ENCODE data around the gene ROBO1.
"Not testable (repeated sequence)": the region's sequence is repeated elsewhere in the genome, so short reads cannot be mapped to it uniquely, and the experiment has no call there.

Gene ROBO1

DNA sequence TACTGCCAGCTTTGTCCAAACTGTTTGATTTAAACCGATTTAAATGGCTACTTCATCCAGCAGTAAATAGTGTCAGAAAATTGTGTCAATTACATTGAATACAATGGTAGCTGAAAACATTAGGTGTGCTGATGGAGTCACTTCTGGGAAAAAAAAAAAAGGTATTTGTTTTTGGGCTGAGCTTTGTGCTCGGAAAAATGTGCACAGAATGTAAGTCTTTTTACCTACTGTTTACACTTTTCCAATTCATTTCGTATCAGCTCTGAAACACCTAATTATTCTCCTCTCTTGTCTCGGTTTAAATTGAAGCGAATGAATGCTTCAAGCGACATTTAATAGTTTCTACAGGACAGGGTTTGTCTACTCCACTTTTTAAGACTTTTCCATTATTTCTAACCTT lies 1078.4 kb downstream of the ROBO1 start:
- DNase-seq, result no peak
- no peaks in the 10 kb centered on the region for H3K79me2 ChIP-seq (ENCODE audit: insufficient read depth, low read length)
- no peak overlapping the region for H3K9ac ChIP-seq (ENCODE audit: low read depth, low read length)
- no peaks in the 10 kb centered on the region for H3K27me3 ChIP-seq (ENCODE audit: insufficient read depth, low read length, poor library complexity)
- H3K9me3 ChIP-seq (ENCODE audit: insufficient read depth, low read length, severe bottlenecking), result no peaks in the 10 kb centered on the region
- no peaks in the 10 kb centered on the region for H3K4me1 ChIP-seq (ENCODE audit: insufficient read depth, low read length)
- H3K36me3 ChIP-seq (ENCODE audit: insufficient read depth, low read length), result no peaks in the 10 kb centered on the region
- no peak for ATAC-seq (ENCODE audit: insufficient read depth, low read depth)
- H4K20me1 ChIP-seq (ENCODE audit: insufficient read depth, low read length), result no peaks in the 10 kb centered on the region
- TF ChIP-seq EZH2 (IDR thresholded peaks at IDR 0.05; ENCODE audit: borderline replicate concordance, low read depth, low read length, severe bottlenecking), result no peak
- TF ChIP-seq, protein P1, sequence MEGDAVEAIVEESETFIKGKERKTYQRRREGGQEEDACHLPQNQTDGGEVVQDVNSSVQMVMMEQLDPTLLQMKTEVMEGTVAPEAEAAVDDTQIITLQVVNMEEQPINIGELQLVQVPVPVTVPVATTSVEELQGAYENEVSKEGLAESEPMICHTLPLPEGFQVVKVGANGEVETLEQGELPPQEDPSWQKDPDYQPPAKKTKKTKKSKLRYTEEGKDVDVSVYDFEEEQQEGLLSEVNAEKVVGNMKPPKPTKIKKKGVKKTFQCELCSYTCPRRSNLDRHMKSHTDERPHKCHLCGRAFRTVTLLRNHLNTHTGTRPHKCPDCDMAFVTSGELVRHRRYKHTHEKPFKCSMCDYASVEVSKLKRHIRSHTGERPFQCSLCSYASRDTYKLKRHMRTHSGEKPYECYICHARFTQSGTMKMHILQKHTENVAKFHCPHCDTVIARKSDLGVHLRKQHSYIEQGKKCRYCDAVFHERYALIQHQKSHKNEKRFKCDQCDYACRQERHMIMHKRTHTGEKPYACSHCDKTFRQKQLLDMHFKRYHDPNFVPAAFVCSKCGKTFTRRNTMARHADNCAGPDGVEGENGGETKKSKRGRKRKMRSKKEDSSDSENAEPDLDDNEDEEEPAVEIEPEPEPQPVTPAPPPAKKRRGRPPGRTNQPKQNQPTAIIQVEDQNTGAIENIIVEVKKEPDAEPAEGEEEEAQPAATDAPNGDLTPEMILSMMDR (IDR thresholded peaks at IDR 0.05; ENCODE audit: borderline replicate concordance, extremely low read depth, low read length, poor library complexity, severe bottlenecking), result no peak
- no peak overlapping the region for H3K4me2 ChIP-seq (ENCODE audit: insufficient read depth, low read length)
- H2AFZ ChIP-seq (ENCODE audit: low read depth, low read length), result no peak overlapping the region
- H3K27ac ChIP-seq (ENCODE audit: low read length), result no peak overlapping the region
- no peak overlapping the region for H3K4me3 ChIP-seq (ENCODE audit: low read depth in 1 of 2, low read length in 2 of 2)

DNA sequence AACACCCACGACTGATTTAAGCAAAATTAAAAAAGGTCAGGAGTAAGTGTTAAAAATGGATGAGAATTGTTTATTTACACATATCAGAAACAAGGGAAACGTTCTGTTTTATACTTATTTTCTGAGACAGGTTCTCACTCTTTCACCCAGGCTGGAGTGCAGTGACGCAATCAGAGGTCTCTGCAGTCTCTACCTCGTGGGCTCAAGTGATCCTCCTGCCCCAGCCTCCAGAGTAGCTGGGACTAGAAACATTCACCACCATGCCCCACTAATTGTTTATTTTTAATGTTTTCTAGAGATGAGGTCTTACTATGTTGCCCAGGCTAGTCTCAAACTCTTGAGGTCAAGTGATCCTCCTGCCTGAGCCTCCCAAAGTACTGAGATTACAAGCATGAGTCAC lies 1080.3 kb downstream of the ROBO1 start:
- H3K4me2 ChIP-seq (ENCODE audit: insufficient read depth, low read length), result no peak overlapping the region
- no peaks in the 10 kb centered on the region for H3K9me3 ChIP-seq (ENCODE audit: insufficient read depth, low read length, severe bottlenecking)
- no peak overlapping the region for H2AFZ ChIP-seq (ENCODE audit: low read depth, low read length)
- no peaks in the 10 kb centered on the region for H3K4me1 ChIP-seq (ENCODE audit: insufficient read depth, low read length)
- H4K20me1 ChIP-seq (ENCODE audit: insufficient read depth, low read length), result no peaks in the 10 kb centered on the region
- no peak overlapping the region for H3K27ac ChIP-seq (ENCODE audit: low read length)
- DNase-seq (no peak), ATAC-seq (ENCODE audit: insufficient read depth, low read depth) (no peak)
- TF ChIP-seq, protein P1 (IDR thresholded peaks at IDR 0.05; ENCODE audit: borderline replicate concordance, extremely low read depth, low read length, poor library complexity, severe bottlenecking), result no peak
- TF ChIP-seq EZH2 (IDR thresholded peaks at IDR 0.05; ENCODE audit: borderline replicate concordance, low read depth, low read length, severe bottlenecking), result no peak
- H3K9ac ChIP-seq (ENCODE audit: low read depth, low read length), result no peak overlapping the region
- H3K27me3 ChIP-seq (ENCODE audit: insufficient read depth, low read length, poor library complexity), result no peaks in the 10 kb centered on the region
- H3K79me2 ChIP-seq (ENCODE audit: insufficient read depth, low read length), result no peaks in the 10 kb centered on the region
- H3K36me3 ChIP-seq (ENCODE audit: insufficient read depth, low read length), result no peaks in the 10 kb centered on the region
- no peak overlapping the region for H3K4me3 ChIP-seq (ENCODE audit: low read depth in 1 of 2, low read length in 2 of 2)

DNA sequence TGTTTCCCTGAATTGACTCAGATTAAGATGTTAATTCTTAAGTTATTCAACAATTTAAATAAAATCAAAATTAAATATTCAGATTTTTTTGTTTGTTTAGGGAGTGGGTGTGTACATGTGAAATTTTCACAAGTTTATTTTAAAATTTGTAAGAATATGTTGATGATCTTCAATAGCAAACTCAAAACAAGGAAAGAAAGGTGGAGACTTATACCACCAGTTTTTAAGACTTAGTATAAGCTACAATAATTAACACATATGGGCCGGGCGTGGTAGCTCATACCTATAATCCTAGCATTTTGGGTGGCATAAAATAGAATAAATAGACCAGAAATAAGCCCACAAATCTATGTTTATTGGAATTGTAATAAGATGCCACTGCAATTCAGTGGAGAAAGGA lies 1084.5 kb downstream of the ROBO1 start:
- TF ChIP-seq EZH2 (IDR thresholded peaks at IDR 0.05; ENCODE audit: borderline replicate concordance, low read depth, low read length, severe bottlenecking), result no peak
- TF ChIP-seq, protein P1 (IDR thresholded peaks at IDR 0.05; ENCODE audit: borderline replicate concordance, extremely low read depth, low read length, poor library complexity, severe bottlenecking), result no peak
- H2AFZ ChIP-seq (ENCODE audit: low read depth, low read length), result no peak overlapping the region
- H3K27ac ChIP-seq (ENCODE audit: low read length), result no peak overlapping the region
- H3K36me3 ChIP-seq (ENCODE audit: insufficient read depth, low read length), result no peaks in the 10 kb centered on the region
- H3K4me3 ChIP-seq (ENCODE audit: low read depth in 1 of 2, low read length in 2 of 2), result no peak overlapping the region
- H3K4me1 ChIP-seq (ENCODE audit: insufficient read depth, low read length), result no peaks in the 10 kb centered on the region
- H3K27me3 ChIP-seq (ENCODE audit: insufficient read depth, low read length, poor library complexity), result no peaks in the 10 kb centered on the region
- ATAC-seq (ENCODE audit: insufficient read depth, low read depth) (no peak), DNase-seq (no peak)
- H3K79me2 ChIP-seq (ENCODE audit: insufficient read depth, low read length), result no peaks in the 10 kb centered on the region
- no peak overlapping the region for H3K4me2 ChIP-seq (ENCODE audit: insufficient read depth, low read length)
- H4K20me1 ChIP-seq (ENCODE audit: insufficient read depth, low read length), result no peaks in the 10 kb centered on the region
- no peaks in the 10 kb centered on the region for H3K9me3 ChIP-seq (ENCODE audit: insufficient read depth, low read length, severe bottlenecking)
- H3K9ac ChIP-seq (ENCODE audit: low read depth, low read length), result no peak overlapping the region

DNA sequence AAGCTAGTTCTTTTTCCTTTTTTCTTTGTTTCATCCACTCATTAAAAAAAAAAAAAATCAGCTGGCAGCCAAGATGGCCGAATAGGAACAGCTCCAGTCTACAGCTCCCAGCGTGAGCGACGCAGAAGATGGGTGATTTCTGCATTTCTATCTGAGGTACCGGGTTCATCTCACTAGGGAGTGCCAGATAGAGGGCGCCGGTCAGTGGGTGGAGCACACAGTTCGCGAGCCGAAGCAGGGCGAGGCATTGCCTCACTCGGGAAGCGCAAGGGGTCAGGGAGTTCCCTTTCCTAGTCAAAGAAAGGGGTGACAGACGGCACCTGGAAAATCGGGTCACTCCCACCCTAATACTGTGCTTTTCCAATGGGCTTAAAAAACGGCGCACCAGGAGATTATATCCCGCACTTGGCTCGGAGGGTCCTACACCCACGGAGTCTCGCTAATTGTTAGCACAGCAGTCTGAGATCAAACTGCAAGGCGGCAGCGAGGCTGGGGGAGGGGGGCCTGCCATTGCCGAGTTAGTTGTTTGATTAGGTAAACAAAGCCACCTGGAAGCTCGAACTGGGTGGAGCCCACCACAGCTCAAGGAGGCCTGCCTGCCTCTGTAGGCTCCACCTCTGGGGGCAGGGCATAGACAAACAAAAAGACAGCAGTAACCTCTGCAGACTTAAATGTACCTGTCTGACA lies 1092.5 kb downstream of the ROBO1 start:
- H2AFZ ChIP-seq (ENCODE audit: low read depth, low read length); H3K4me3 ChIP-seq (ENCODE audit: low read depth in 1 of 2, low read length in 2 of 2); H3K79me2 ChIP-seq (ENCODE audit: insufficient read depth, low read length); H4K20me1 ChIP-seq (ENCODE audit: insufficient read depth, low read length); H3K36me3 ChIP-seq (ENCODE audit: insufficient read depth, low read length); H3K4me2 ChIP-seq (ENCODE audit: insufficient read depth, low read length); H3K9ac ChIP-seq (ENCODE audit: low read depth, low read length); H3K27ac ChIP-seq (ENCODE audit: low read length); H3K9me3 ChIP-seq (ENCODE audit: insufficient read depth, low read length, severe bottlenecking); DNase-seq; H3K27me3 ChIP-seq (ENCODE audit: insufficient read depth, low read length, poor library complexity); ATAC-seq (ENCODE audit: insufficient read depth, low read depth); H3K4me1 ChIP-seq (ENCODE audit: insufficient read depth, low read length): not testable (repeated sequence)
